HepG2 (cell line): ENCODE measurements around the gene CC2D1A. TPM values are rescaled to one million over a fixed set of nuclear protein-coding genes. Genes with fewer than 3 reads are reported as not detected.
A peak's percentile ranks its signal among the peaks of the same experiment; 100 is the strongest.

ENCODE experiments used
- CENPT ChIP-seq: sonication (generic); formaldehyde crosslinking; IDR thresholded peaks from 2 replicates; pipeline ENCODE4 v1.8.0; 2022; ENCODE audit warnings: low read depth, mild to moderate bottlenecking, moderate library complexity, missing genetic modification reagents
- ELF1 ChIP-seq: sonication (generic); formaldehyde crosslinking; IDR thresholded peaks from 2 replicates; pipeline ENCODE4 v1.4.0; 2020; ENCODE audit warnings: missing genetic modification reagents
- HOXA5 ChIP-seq: sonication (generic); formaldehyde crosslinking; IDR thresholded peaks from 2 replicates; pipeline ENCODE4 v1.4.0; 2020; ENCODE audit warnings: missing genetic modification reagents
- MEIS1 ChIP-seq: sonication (generic); formaldehyde crosslinking; IDR thresholded peaks from 2 replicates; pipeline ENCODE4 v1.9.0; 2021; ENCODE audit warnings: mild to moderate bottlenecking, missing genetic modification reagents, moderate library complexity, borderline replicate concordance
- NFKBIZ ChIP-seq: IDR thresholded peaks from 2 replicates; pipeline ENCODE4 v1.6.1; 2018; ENCODE audit warnings: missing genetic modification reagents, missing compliant biosample characterization
- NONO ChIP-seq, 2 experiments: fragments of 450-650 bp in 1 of 2; sonication (generic) in 1 of 2; formaldehyde crosslinking in 1 of 2; IDR thresholded peaks in 1 of 2; conservative IDR thresholded peaks in 1 of 2; 2 replicates each; pipeline versions ENCODE4 v1.6.1 to v1.8.0; 2017 to 2022; ENCODE audit warnings: mild to moderate bottlenecking in 1 of 2, missing genetic modification reagents in 1 of 2, moderate library complexity in 1 of 2
- PPARG ChIP-seq: conservative IDR thresholded peaks from 2 replicates; pipeline ENCODE4 v1.6.1; 2016; ENCODE audit warnings: missing biosample characterization, missing genetic modification reagents
- TEAD3 ChIP-seq: optimal IDR thresholded peaks from 2 replicates; pipeline ENCODE3; 2016; ENCODE audit warnings: borderline replicate concordance
- ZFP41 ChIP-seq: sonication (generic); formaldehyde crosslinking; IDR thresholded peaks from 2 replicates; pipeline ENCODE4 v1.4.0; 2020; ENCODE audit warnings: mild to moderate bottlenecking, missing genetic modification reagents, borderline replicate concordance
- ZHX1 ChIP-seq: sonication (generic); formaldehyde crosslinking; IDR thresholded peaks from 2 replicates; pipeline ENCODE4 v1.8.1; 2022; ENCODE audit warnings: low read depth, mild to moderate bottlenecking, missing genetic modification reagents
- ZNF354B ChIP-seq: sonication (generic); formaldehyde crosslinking; IDR thresholded peaks from 2 replicates; pipeline ENCODE4 v1.8.0; 2022; ENCODE audit warnings: mild to moderate bottlenecking, missing genetic modification reagents
- ZNF431 ChIP-seq: sonication (generic); formaldehyde crosslinking; IDR thresholded peaks from 2 replicates; pipeline ENCODE4 v1.9.0; 2022; ENCODE audit warnings: missing genetic modification reagents, low read depth, mild to moderate bottlenecking, borderline replicate concordance
- ZNF543 ChIP-seq: sonication (generic); formaldehyde crosslinking; IDR thresholded peaks from 2 replicates; pipeline ENCODE4 v1.4.0; 2020; ENCODE audit warnings: mild to moderate bottlenecking, missing genetic modification reagents
- ZNF550 ChIP-seq: sonication (generic); formaldehyde crosslinking; IDR thresholded peaks from 2 replicates; pipeline ENCODE4 v1.4.0; 2020; ENCODE audit warnings: mild to moderate bottlenecking, missing genetic modification reagents, borderline replicate concordance
- ZNF784 ChIP-seq: sonication (generic); formaldehyde crosslinking; IDR thresholded peaks from 2 replicates; pipeline ENCODE4 v1.5.1; 2020; ENCODE audit warnings: missing genetic modification reagents, mild to moderate bottlenecking, borderline replicate concordance
- polyA plus RNA-seq, 8 experiments: library from polyadenylated mRNA; depleted of rRNA in 3 of 8; stranded (reverse) in 7 of 8; unstranded in 1 of 8; fragments of >200 nt; fragmentation: Illumina TruSeq in 4 of 8; extraction: Trizol in 4 of 8; gene quantifications; 2 replicates each; pipeline versions ENCODE4 v1.2.1 to v1.2.3, GENCODE V29; 2011 to 2016; ENCODE audit warnings: low read depth in 4 of 8, missing spikeins in 1 of 8, mixed read lengths in 1 of 8; ENCODE audit not compliant: insufficient read depth in 1 of 8
- total RNA-seq, 5 experiments: library from RNA; depleted of rRNA; stranded (reverse); fragments of >200 nt; fragmentation: Illumina TruSeq; extraction: Trizol; gene quantifications; 2 replicates each; pipeline ENCODE4 v1.2.3, GENCODE V29; 2016; ENCODE audit warnings: low read depth in 1 of 5
- TF ChIP-seq, protein P1 (sequence below): sonication (generic); formaldehyde crosslinking; IDR thresholded peaks from 2 replicates; pipeline ENCODE4; 2020; ENCODE audit warnings: missing genetic modification reagents, mild to moderate bottlenecking, borderline replicate concordance
- TF ChIP-seq, protein P2 (sequence below): sonication (generic); formaldehyde crosslinking; IDR thresholded peaks from 2 replicates; pipeline ENCODE4 v1.8.1; 2023; ENCODE audit warnings: mild to moderate bottlenecking, inconsistent platforms, moderate library complexity, missing genetic modification reagents, borderline replicate concordance
- TF ChIP-seq, protein P3 (sequence below): sonication (generic); formaldehyde crosslinking; IDR thresholded peaks from 2 replicates; pipeline ENCODE4 v1.5.0; 2020; ENCODE audit warnings: missing genetic modification reagents

The CC2D1A gene
- total and polyA plus RNA-seq, 2 of the 13 experiments (the other 11 are each of a cell fraction or from before 2014, with no cell fraction given) = 9.7 to 11.5 TPM

GRCh38 chr19:13880059-13881043 is 25.6 kb upstream of the CC2D1A start (continued):
- TF ChIP-seq TEAD3 (CRISPR knock-in tag) (peak; percentile 32), ZNF431 (CRISPR knock-in tag) (no peak), CENPT (no peak), ZFP41 (CRISPR knock-in tag) (no peak), ZNF550 (CRISPR knock-in tag) (no peak), NFKBIZ (CRISPR knock-in tag) (0 out of 2 replicates have a peak, but pooled peaks have one; percentile 38), MEIS1 (peak; percentile 50; the same call in 1 of the 2 replicates), ZNF354B (CRISPR knock-in tag) (0 out of 2 replicates have a peak, but pooled peaks have one; percentile 17), PPARG (CRISPR knock-in tag) (no peak; the same call in 1 of the 2 replicates), ZNF543 (CRISPR knock-in tag) (peak; percentile 35; the same call in 1 of the 2 replicates), ZHX1 (CRISPR knock-in tag) (no peak), ZNF784 (CRISPR knock-in tag) (peak; percentile 23; the same call in 1 of the 2 replicates), HOXA5 (CRISPR knock-in tag) (no peak), ELF1 (CRISPR knock-in tag) (peak; percentile 44; the same call in 1 of the 2 replicates), NONO (IDR thresholded peaks at IDR 0.05) (no peak), NONO (CRISPR knock-in tag; conservative IDR thresholded peaks at IDR 0.05) (peak; percentile 54; the same call in 1 of the 2 replicates)
- TF ChIP-seq, protein P1, sequence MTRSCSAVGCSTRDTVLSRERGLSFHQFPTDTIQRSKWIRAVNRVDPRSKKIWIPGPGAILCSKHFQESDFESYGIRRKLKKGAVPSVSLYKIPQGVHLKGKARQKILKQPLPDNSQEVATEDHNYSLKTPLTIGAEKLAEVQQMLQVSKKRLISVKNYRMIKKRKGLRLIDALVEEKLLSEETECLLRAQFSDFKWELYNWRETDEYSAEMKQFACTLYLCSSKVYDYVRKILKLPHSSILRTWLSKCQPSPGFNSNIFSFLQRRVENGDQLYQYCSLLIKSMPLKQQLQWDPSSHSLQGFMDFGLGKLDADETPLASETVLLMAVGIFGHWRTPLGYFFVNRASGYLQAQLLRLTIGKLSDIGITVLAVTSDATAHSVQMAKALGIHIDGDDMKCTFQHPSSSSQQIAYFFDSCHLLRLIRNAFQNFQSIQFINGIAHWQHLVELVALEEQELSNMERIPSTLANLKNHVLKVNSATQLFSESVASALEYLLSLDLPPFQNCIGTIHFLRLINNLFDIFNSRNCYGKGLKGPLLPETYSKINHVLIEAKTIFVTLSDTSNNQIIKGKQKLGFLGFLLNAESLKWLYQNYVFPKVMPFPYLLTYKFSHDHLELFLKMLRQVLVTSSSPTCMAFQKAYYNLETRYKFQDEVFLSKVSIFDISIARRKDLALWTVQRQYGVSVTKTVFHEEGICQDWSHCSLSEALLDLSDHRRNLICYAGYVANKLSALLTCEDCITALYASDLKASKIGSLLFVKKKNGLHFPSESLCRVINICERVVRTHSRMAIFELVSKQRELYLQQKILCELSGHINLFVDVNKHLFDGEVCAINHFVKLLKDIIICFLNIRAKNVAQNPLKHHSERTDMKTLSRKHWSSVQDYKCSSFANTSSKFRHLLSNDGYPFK (CRISPR knock-in tag) = 0 out of 2 replicates have a peak, but pooled peaks have one; percentile 36
- TF ChIP-seq, protein P2, sequence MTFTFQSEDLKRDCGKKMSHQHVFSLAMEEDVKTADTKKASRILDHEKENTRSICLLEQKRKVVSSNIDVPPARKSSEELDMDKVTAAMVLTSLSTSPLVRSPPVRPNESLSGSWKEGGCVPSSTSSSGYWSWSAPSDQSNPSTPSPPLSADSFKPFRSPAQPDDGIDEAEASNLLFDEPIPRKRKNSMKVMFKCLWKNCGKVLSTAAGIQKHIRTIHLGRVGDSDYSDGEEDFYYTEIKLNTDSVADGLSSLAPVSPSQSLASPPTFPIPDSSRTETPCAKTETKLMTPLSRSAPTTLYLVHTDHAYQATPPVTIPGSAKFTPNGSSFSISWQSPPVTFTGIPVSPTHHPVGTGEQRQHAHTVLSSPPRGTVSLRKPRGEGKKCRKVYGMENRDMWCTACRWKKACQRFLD = no peak
- TF ChIP-seq, protein P3, sequence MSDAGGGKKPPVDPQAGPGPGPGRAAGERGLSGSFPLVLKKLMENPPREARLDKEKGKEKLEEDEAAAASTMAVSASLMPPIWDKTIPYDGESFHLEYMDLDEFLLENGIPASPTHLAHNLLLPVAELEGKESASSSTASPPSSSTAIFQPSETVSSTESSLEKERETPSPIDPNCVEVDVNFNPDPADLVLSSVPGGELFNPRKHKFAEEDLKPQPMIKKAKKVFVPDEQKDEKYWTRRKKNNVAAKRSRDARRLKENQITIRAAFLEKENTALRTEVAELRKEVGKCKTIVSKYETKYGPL (CRISPR knock-in tag) = no peak
